GM12891 (cell line): ENCODE measurements around the gene TSKS.
A peak's percentile ranks its signal among the peaks of the same experiment; 100 is the strongest.

Experiments
- DNase-seq: peaks from one replicate; pipeline ENCODE4 v3.0.0; 2011; ENCODE audit warnings: low spot score; ENCODE audit not compliant: insufficient read length
- FAIRE-seq: peaks from 2 replicates; lab custom pipeline; 2011; peaks lifted over from hg19 to GRCh38; lab: Jason Lieb, UNC
- PAX5 ChIP-seq: IDR thresholded peaks from 2 replicates; pipeline ENCODE4 v1.6.1; 2011; ENCODE audit warnings: low read length, moderate library complexity, mild to moderate bottlenecking; ENCODE audit not compliant: insufficient read depth, severe bottlenecking
- POLR2A ChIP-seq: IDR thresholded peaks from 2 replicates; pipeline ENCODE4 v1.6.1; 2011; ENCODE audit warnings: low read depth, low read length, control low read depth
- POLR2AphosphoS5 ChIP-seq: IDR thresholded peaks from 2 replicates; pipeline ENCODE4 v1.6.1; 2011; ENCODE audit warnings: low read depth, low read length, control low read depth
- POU2F2 ChIP-seq: IDR thresholded peaks from 2 replicates; pipeline ENCODE4 v1.6.1; 2011; ENCODE audit warnings: low read depth, mild to moderate bottlenecking, control low read depth, low read length, moderate library complexity
- SPI1 ChIP-seq: IDR thresholded peaks from 2 replicates; pipeline ENCODE4 v1.6.1; 2011; ENCODE audit warnings: low read depth, low read length, control low read depth
- TAF1 ChIP-seq: IDR thresholded peaks from 2 replicates; pipeline ENCODE4 v1.6.1; 2011; ENCODE audit warnings: low read depth, low read length, control low read depth

TSKS gene

DNA sequence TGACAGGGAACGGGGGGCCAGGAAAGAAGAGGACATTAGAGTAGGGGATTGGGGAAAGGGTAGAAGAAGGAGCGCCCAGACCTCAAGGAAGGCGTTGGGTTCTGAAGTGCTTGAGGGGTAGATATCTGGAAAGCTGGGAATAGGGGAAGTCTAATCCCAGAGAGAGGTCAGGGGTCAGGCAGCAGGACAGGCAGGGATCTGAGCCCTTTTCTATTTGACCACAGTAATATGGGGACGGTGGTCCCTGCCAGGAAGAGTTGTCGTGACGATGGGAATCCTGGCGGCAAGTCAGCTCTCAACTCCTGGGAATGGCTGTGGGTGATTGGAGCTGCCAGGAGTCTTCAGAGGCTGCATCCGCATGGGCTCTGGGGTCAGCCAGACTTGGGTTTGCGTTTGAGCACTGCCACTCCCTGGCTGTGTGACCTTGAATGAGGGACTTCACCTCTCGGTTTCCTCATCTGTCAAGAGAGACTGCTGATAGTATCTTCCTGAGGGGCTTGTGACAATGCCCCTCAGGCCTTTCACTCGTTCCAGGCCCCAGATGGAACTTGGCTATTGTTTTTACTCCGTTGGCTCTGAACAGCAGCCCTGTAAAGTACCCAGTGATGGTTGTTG lies 5.0 kb upstream of the TSKS start:
- DNase-seq (no peak), FAIRE-seq (no peak)
- TF ChIP-seq POLR2AphosphoS5 (no peak), PAX5 (no peak)

DNA sequence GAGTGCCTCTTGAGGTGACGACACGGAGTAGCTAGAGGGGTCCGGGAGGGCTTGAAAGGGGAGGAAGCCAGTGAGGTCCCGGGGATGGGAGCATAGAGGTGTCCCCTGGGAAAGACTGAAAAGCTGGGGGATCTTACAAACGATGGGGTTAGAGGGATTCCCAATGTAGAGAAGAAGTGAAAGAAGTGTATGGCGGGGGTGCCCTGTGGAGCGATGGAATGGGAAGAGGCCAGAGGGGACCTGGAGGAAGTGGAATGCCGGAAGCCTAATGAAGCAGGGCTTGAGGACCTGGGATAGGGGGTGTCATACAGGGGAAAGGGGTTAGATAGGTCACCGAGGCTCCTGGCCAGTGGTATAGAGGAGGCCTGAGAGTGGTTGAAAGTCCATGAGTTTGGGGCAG lies 4.3 kb upstream of the TSKS start:
- DNase-seq (no peak), FAIRE-seq (no peak)
- no peak for TF ChIP-seq POLR2AphosphoS5
- TF ChIP-seq POLR2A, result no peak
- TF ChIP-seq TAF1, result no peak
- no peak for TF ChIP-seq PAX5
- TF ChIP-seq POU2F2, result no peak
- TF ChIP-seq SPI1, result no peak

DNA sequence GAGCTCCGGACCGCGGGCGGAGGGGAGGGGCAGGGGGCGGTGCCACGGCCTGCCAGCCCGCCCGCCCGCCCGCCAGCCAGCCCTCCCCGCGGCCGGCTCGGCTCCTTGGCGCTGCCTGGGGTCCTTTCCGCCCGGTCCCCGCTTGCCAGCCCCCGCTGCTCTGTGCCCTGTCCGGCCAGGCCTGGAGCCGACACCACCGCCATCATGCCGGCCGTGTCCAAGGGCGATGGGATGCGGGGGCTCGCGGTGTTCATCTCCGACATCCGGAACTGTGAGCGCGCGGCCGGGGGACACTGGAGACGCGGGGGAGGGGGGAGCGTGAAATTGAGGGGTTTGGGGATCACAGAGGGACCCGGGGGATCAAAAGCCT lies 3.8 kb upstream of the TSKS start, which contains the start of gene AP2A1:
AP2A1 (plus strand) TSS at position 72 of the 370 bp plus-strand sequence; CDS start at position 205, 133 bp downstream.
- no peak for TF ChIP-seq POU2F2
- no peak for TF ChIP-seq POLR2A
- TF ChIP-seq PAX5, result no peak
- TF ChIP-seq POLR2AphosphoS5, result no peak
- no peak for TF ChIP-seq SPI1
- no peak for TF ChIP-seq TAF1
- no peak for FAIRE-seq
- DNase-seq, result no peak

DNA sequence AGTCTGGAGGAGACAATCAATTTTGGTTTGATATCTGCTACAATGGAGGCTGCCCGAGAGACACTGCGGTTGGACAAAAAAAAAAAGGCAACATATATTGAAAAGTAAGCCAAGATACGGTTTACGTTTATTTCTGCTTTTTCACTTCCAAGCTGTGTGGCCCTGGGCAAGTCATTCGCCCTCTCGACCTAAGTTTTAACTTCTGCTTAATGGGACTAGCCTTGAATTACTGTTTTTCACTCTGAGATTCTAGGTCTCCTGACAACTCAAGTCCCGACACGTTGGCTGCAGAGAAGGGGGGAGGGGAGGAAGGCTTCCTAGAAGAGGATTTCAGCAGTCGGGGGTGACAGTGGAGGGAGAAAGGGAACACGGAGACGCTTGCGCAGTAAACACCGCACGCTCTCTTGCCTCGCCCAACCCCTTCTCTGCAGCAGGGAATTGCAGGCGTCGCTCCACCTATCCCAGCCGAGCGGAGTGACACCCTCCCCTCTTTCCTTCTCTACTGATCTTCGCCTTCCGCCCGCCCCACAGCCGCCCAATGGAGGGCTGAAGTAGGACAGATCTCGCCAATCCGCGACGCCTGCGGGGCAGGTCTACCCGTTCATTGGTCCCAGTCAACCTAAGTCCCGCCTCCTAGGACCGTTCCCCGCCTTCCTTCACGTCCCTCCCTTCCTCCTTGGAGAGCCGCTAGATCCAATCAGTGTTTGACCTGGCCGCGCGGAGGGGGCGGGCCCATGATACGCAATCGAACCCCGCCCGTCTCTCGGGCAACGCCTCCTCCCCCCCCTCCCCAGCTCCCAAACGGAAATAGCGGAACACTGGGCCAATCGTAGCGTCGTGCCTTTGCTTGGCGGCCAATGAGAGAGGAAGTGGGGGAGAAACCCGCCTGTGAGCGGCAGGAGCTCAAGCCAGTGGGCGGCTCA lies 3.2 kb upstream of the TSKS start:
- DNase-seq (peak; percentile 99), FAIRE-seq (peak; percentile 100)
- TF ChIP-seq TAF1, result no peak; the same call in 1 of the 2 replicates
- peak; percentile 71 for TF ChIP-seq POLR2AphosphoS5
- TF ChIP-seq PAX5, result no peak
- TF ChIP-seq POLR2A, result peak; percentile 85
- no peak for TF ChIP-seq POU2F2
- peak; percentile 82 for TF ChIP-seq SPI1

DNA sequence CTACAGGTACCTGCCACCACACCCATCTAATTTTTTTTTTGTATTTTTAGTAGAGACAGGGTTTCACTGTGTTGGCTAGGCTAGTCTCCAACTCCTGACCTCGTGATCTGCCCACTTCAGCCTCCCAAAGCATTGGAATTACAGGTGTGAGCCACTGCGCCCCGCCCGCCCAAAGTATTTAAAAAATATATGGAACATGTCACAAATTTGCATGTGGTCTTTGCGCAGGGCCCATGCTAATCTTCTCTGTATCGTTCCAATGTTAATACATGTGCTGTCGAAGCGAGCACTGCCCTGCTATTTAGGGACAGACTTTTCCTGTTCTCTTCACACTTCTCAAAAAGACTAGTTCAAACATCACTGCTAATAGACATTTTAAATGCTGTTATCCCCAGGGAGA lies 1.2 kb upstream of the TSKS start:
- no peak for TF ChIP-seq PAX5
- TF ChIP-seq SPI1, result no peak
- TF ChIP-seq POLR2A, result no peak
- TF ChIP-seq TAF1, result no peak
- no peak for DNase-seq
- no peak for FAIRE-seq

DNA sequence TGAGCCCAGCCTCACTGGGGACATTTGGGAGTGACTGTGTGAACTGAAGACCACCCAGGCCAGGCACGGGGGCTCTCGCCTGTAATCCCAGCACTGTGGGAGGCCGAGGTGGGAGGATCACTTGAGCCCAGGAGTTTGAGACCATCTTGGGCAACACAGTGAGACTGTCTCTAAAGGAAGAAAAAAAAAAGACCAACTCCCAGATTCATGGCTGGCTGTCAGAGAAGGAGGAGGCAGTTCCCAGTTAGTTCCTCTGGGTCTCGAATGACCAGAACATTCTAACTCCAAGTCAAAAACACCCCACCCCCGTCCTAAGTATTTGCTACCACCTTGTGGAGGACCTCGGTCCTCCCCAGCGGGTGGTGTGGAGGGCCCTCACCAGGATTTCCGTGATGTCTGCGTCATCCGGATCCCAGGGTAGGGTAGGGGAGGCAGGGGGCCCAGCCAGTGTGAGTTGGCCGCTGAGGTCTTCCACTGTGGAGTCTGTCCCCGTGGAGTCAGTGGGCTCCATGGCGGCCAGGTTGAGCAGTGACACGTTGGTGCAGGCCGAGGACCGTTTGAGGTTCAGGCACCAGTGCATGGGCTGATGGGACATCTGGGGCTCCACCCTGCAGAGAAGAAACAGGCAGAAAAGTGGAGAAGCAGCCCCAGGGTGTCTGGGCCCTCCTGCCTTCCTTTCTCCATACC lies 1.3 kb downstream of the TSKS start:
- FAIRE-seq, result no peak
- no peak for DNase-seq

DNA sequence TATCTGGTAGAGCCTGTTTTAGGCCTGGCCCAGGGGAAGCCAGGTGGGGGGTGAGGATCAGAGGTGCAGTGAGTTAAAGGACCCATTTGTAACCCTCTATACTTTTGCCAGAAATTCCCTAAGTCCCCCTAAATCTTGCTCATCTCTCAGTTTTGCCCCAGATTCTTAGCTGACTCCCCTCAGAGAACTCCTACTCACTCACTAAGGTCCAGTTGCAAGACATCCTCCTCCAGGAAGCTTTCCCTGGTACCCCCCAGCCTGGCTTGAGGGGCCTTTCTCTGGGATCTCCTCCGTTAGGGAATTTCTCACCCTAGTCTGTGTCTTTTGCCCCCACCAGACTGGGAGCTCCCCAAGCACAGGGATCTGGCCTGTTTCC lies 1.9 kb downstream of the TSKS start:
- no peak for TF ChIP-seq POU2F2
- no peak for TF ChIP-seq SPI1
- TF ChIP-seq TAF1, result no peak
- TF ChIP-seq POLR2AphosphoS5, result no peak
- no peak for TF ChIP-seq PAX5
- TF ChIP-seq POLR2A, result no peak
- DNase-seq (no peak), FAIRE-seq (no peak)

More for the DNA sequence above, 1.3 kb downstream of the TSKS start:
- no peak for TF ChIP-seq SPI1
- no peak for TF ChIP-seq POU2F2
- TF ChIP-seq POLR2A, result no peak
- TF ChIP-seq PAX5, result no peak
- no peak for TF ChIP-seq TAF1
- TF ChIP-seq POLR2AphosphoS5, result no peak

DNA sequence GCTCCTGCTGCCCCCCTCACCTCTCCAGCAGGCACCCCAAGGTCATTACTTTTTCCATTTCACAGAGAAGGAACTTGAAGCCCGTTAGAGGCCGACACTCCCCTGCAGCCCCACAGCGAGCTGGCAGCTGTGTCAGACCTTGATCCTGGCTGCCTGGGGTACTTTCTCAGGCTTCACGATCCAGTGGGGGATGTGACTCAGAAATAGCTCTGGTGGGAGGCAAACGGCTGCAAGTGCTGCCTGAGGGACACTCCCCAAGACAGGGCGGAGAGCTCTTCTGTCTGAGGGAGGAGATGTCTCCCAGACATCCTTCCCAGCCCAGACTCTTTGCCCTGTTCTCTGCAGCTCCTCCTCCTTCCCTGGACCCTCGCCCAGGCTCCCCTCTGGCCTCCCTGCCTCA lies 4.8 kb downstream of the TSKS start:
- DNase-seq (no peak), FAIRE-seq (no peak)
- TF ChIP-seq POU2F2, result no peak
- no peak for TF ChIP-seq SPI1
- TF ChIP-seq PAX5, result no peak
- TF ChIP-seq TAF1, result no peak
- no peak for TF ChIP-seq POLR2AphosphoS5
- TF ChIP-seq POLR2A, result no peak

DNA sequence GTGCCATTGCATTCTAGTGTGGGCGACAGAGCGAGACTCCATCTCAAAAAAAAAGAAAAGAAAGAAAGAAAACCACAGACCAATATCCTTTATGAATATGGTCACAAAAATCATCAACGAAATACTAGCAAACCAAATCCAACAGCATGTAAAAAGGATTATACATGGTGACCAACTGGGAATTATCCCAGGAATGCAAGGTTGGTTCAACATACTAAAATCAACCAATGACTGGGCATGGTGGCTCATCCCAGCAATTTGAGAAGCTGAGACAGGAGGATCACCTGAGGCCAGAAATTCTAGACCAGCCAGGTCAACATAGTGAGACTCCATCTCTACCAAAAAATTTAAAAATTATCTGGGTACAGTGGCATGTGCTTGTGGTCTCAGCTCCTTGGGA lies 7.2 kb downstream of the TSKS start:
- TF ChIP-seq POLR2AphosphoS5 (no peak), POLR2A (no peak), POU2F2 (no peak), SPI1 (no peak), TAF1 (no peak), PAX5 (no peak)
- no peak for FAIRE-seq

More for the DNA sequence above, 7.2 kb downstream of the TSKS start:
- DNase-seq, result no peak
